H9 (cell line): ENCODE results near the gene GJE1. TPM values are rescaled to one million over a fixed set of nuclear protein-coding genes. Genes with fewer than 3 reads are reported as not detected.

Experiments
- DNase-seq: peaks from one replicate; pipeline ENCODE4 v3.0.0-alpha.2; 2017
- H2AFZ ChIP-seq: one replicate; pipeline ENCODE4 v1.6.1; 2013; ENCODE audit warnings: mild to moderate bottlenecking, low read length, control low read depth, moderate library complexity
- H2AK5ac ChIP-seq: 2 replicates; pipeline ENCODE4 v1.6.1; 2013; ENCODE audit warnings: low read length, control low read depth, mixed read lengths; ENCODE audit not compliant: insufficient read length
- H2BK120ac ChIP-seq: one replicate; pipeline ENCODE4 v1.6.1; 2013; ENCODE audit warnings: low read depth, mild to moderate bottlenecking, low read length, control low read depth, inconsistent platforms; ENCODE audit not compliant: poor library complexity, severe bottlenecking
- H2BK12ac ChIP-seq: 2 replicates; pipeline ENCODE4 v1.6.1; 2013; ENCODE audit warnings: low read length, control low read depth, mixed read lengths, low read depth; ENCODE audit not compliant: insufficient read length
- H2BK15ac ChIP-seq: 2 replicates; pipeline ENCODE4 v1.6.1; 2013; ENCODE audit warnings: low read depth, low read length, control low read depth
- H2BK20ac ChIP-seq: one replicate; pipeline ENCODE4 v1.6.1; 2013; ENCODE audit warnings: low read depth, mild to moderate bottlenecking, low read length, control low read depth, inconsistent platforms; ENCODE audit not compliant: poor library complexity, severe bottlenecking
- H2BK5ac ChIP-seq: 2 replicates; pipeline ENCODE4 v1.6.1; 2013; ENCODE audit warnings: low read length, control low read depth, mixed read lengths; ENCODE audit not compliant: insufficient read length
- H3K14ac ChIP-seq: 2 replicates; pipeline ENCODE4 v1.6.1; 2013; ENCODE audit warnings: low read length, control low read depth; ENCODE audit not compliant: insufficient read depth
- H3K18ac ChIP-seq: 2 replicates; pipeline ENCODE4 v1.6.1; 2013; ENCODE audit warnings: low read depth, mild to moderate bottlenecking, mixed read lengths, low read length, control low read depth; ENCODE audit not compliant: insufficient read length
- H3K23ac ChIP-seq: 2 replicates; pipeline ENCODE4 v1.6.1; 2013; ENCODE audit warnings: low read length, control low read depth, mixed read lengths, low read depth; ENCODE audit not compliant: insufficient read length
- H3K23me2 ChIP-seq: 2 replicates; pipeline ENCODE4 v1.6.1; 2013; ENCODE audit warnings: low read depth, mild to moderate bottlenecking, mixed read lengths, low read length, control low read depth; ENCODE audit not compliant: insufficient read length, poor library complexity, severe bottlenecking
- H3K27ac ChIP-seq: 2 replicates; pipeline ENCODE4 v1.5.1; 2013; ENCODE audit warnings: low read length, control low read depth, mixed read lengths, low read depth; ENCODE audit not compliant: insufficient read length
- H3K27me3 ChIP-seq: 2 replicates; pipeline ENCODE4 v1.6.1; 2013; ENCODE audit warnings: low read length, control low read depth, inconsistent platforms; ENCODE audit not compliant: insufficient read depth
- H3K4ac ChIP-seq: 2 replicates; pipeline ENCODE4 v1.6.1; 2013; ENCODE audit warnings: low read depth, mild to moderate bottlenecking, control low read depth, inconsistent platforms, low read length, moderate library complexity
- H3K4me1 ChIP-seq: 2 replicates; pipeline ENCODE4 v1.6.1; 2013; ENCODE audit warnings: low read length, control low read depth, inconsistent platforms; ENCODE audit not compliant: insufficient read depth
- H3K4me2 ChIP-seq: 2 replicates; pipeline ENCODE4 v1.6.1; 2013; ENCODE audit warnings: low read length, control low read depth, mixed read lengths; ENCODE audit not compliant: insufficient read length, insufficient read depth
- H3K56ac ChIP-seq: 2 replicates; pipeline ENCODE4 v1.6.1; 2013; ENCODE audit warnings: low read depth, mild to moderate bottlenecking, mixed read lengths, low read length, control low read depth; ENCODE audit not compliant: insufficient read length
- H3K79me1 ChIP-seq: 2 replicates; pipeline ENCODE4 v1.6.1; 2013; ENCODE audit warnings: low read depth, mild to moderate bottlenecking, moderate library complexity, low read length, control low read depth, inconsistent platforms; ENCODE audit not compliant: insufficient read depth, poor library complexity, severe bottlenecking
- H3K79me2 ChIP-seq: 2 replicates; pipeline ENCODE4 v1.6.1; 2013; ENCODE audit warnings: low read length, control low read depth, inconsistent platforms; ENCODE audit not compliant: insufficient read depth
- H3K9ac ChIP-seq: 2 replicates; pipeline ENCODE4 v1.6.1; 2013; ENCODE audit warnings: low read length, control low read depth, mixed read lengths; ENCODE audit not compliant: insufficient read length; ENCODE audit errors: extremely low read depth
- H3K9me3 ChIP-seq: one replicate; pipeline ENCODE4 v1.6.1; 2013; ENCODE audit warnings: low read depth, low read length, inconsistent platforms; ENCODE audit not compliant: control insufficient read depth
- H3T11ph ChIP-seq: one replicate; pipeline ENCODE4 v1.6.1; 2013; ENCODE audit warnings: mild to moderate bottlenecking, low read length, control low read depth, inconsistent platforms
- H4K20me1 ChIP-seq: one replicate; pipeline ENCODE4 v1.6.1; 2013; ENCODE audit not compliant: control insufficient read depth, insufficient read length, insufficient read depth
- H4K5ac ChIP-seq: 2 replicates; pipeline ENCODE4 v1.6.1; 2013; ENCODE audit warnings: low read depth, mild to moderate bottlenecking, mixed read lengths, low read length, control low read depth; ENCODE audit not compliant: insufficient read length
- H4K8ac ChIP-seq: replicated peaks from 2 replicates; pipeline ENCODE4 v1.6.1; 2013; ENCODE audit warnings: low read length, control low read depth, mixed read lengths, low read depth; ENCODE audit not compliant: insufficient read length
- H4K91ac ChIP-seq: 2 replicates; pipeline ENCODE4 v1.6.1; 2013; ENCODE audit warnings: low read depth, mild to moderate bottlenecking, moderate library complexity, mixed read lengths, low read length, control low read depth; ENCODE audit not compliant: insufficient read length
- H3K27ac Mint-ChIP-seq, 3 experiments: 2 replicates in 2 of 3; 3 replicates in 1 of 3; pipeline ENCODE4 v1.8.0; 2020 to 2021; ENCODE audit warnings: mixed read lengths in 3 of 3, mild to moderate bottlenecking in 1 of 3, moderate library complexity in 1 of 3
- H3K27me3 Mint-ChIP-seq: 2 replicates; pipeline ENCODE4 v1.8.0; 2021; ENCODE audit warnings: low read depth, mild to moderate bottlenecking, moderate library complexity, mixed read lengths
- H3K36me3 Mint-ChIP-seq, 3 experiments: 2 replicates in 2 of 3; 3 replicates in 1 of 3; pipeline ENCODE4 v1.8.0; 2020 to 2021; ENCODE audit warnings: low read depth in 3 of 3, mixed read lengths in 3 of 3; ENCODE audit not compliant: insufficient read depth in 1 of 3
- H3K4me1 Mint-ChIP-seq, 2 experiments: 2 replicates each; pipeline ENCODE4 v1.8.0; 2020; ENCODE audit warnings: mixed read lengths in 2 of 2
- H3K4me3 Mint-ChIP-seq, 2 experiments: 2 replicates in 1 of 2; 3 replicates in 1 of 2; pipeline ENCODE4 v1.8.0; 2020 to 2021; ENCODE audit warnings: mild to moderate bottlenecking in 2 of 2, mixed read lengths in 2 of 2, moderate library complexity in 1 of 2
- H3K9me3 Mint-ChIP-seq, 2 experiments: 2 replicates in 1 of 2; 3 replicates in 1 of 2; pipeline ENCODE4 v1.8.0; 2020; ENCODE audit warnings: mild to moderate bottlenecking in 2 of 2, mixed read lengths in 2 of 2, moderate library complexity in 1 of 2
- total RNA-seq: library from RNA; stranded (reverse); gene quantifications from 2 replicates; pipeline ENCODE4 v1.2.1, GENCODE V29; 2021
- TF ChIP-seq, protein P1 (sequence below): fragments of 200-600 bp; sonication (generic); conservative IDR thresholded peaks from 3 replicates; pipeline ENCODE4 v1.8.0; 2021; ENCODE audit warnings: antibody characterized with exemption, mild to moderate bottlenecking

The GJE1 gene
- total RNA-seq, 1 experiment from 2014 or later = not detected

DNA sequence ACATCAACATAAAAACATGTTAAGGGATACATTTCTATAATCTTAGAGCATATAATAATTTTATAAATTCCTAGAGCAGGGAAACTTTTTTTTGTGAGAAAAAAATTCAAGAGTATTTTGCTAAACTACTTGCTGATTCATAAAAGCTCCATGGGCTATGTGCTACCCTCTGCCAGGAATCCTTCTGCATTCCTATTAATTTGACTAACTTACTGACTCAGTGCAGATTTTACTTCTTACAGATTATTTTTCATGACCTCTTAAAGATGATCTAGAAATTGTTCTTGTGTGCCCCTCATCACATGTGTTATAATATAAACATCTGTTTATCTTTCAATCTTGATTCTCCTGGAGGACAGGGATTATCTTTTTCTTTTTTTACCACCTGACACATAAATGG is 20.0 kb downstream of the GJE1 start:
- H3K27ac ChIP-seq = no peak overlapping the region
- H2AK5ac ChIP-seq = no peak overlapping the region
- no peaks in the 10 kb centered on the region for H3K79me1 ChIP-seq
- H4K5ac ChIP-seq = no peak overlapping the region
- H4K20me1 ChIP-seq = no peaks in the 10 kb centered on the region
- H3K4ac ChIP-seq = no peak overlapping the region
- no peak overlapping the region for H2BK20ac ChIP-seq
- H3K23me2 ChIP-seq = no peaks in the 10 kb centered on the region
- TF ChIP-seq, protein P1, sequence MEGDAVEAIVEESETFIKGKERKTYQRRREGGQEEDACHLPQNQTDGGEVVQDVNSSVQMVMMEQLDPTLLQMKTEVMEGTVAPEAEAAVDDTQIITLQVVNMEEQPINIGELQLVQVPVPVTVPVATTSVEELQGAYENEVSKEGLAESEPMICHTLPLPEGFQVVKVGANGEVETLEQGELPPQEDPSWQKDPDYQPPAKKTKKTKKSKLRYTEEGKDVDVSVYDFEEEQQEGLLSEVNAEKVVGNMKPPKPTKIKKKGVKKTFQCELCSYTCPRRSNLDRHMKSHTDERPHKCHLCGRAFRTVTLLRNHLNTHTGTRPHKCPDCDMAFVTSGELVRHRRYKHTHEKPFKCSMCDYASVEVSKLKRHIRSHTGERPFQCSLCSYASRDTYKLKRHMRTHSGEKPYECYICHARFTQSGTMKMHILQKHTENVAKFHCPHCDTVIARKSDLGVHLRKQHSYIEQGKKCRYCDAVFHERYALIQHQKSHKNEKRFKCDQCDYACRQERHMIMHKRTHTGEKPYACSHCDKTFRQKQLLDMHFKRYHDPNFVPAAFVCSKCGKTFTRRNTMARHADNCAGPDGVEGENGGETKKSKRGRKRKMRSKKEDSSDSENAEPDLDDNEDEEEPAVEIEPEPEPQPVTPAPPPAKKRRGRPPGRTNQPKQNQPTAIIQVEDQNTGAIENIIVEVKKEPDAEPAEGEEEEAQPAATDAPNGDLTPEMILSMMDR = no peak
- H3K9me3 ChIP-seq = no peaks in the 10 kb centered on the region
- no peak overlapping the region for H3K9ac ChIP-seq
- H3K9me3 Mint-ChIP-seq = no peaks in the 10 kb centered on the region
- H3K18ac ChIP-seq = no peak overlapping the region
- H3K14ac ChIP-seq = no peak overlapping the region
- H4K8ac ChIP-seq = no peak overlapping the region
- no peak for DNase-seq
- H3K27ac Mint-ChIP-seq = peak overlapping the region in 2 of 3 experiments; percentile 51 to 54; a peak in 3 of 7 replicates
- no peak overlapping the region for H2AFZ ChIP-seq
- no peak overlapping the region for H2BK12ac ChIP-seq
- no peak overlapping the region for H2BK120ac ChIP-seq
- no peak overlapping the region for H3K23ac ChIP-seq
- H2BK15ac ChIP-seq = no peak overlapping the region
- peaks cover 43 to 59% of the 10 kb centered on the region in 2 experiments for H3K4me1 Mint-ChIP-seq
- no peak overlapping the region for H3K4me3 Mint-ChIP-seq
- peaks cover 20% of the 10 kb centered on the region; the same call in 1 of the 2 replicates for H3K79me2 ChIP-seq
- H3K27me3 Mint-ChIP-seq = no peaks in the 10 kb centered on the region
- no peaks in the 10 kb centered on the region for H3K4me1 ChIP-seq
- no peak overlapping the region for H3K4me2 ChIP-seq
- no peak overlapping the region for H3K56ac ChIP-seq
- no peak overlapping the region for H4K91ac ChIP-seq
- peaks cover 2 to 9% (median 9%) of the 10 kb centered on the region in 3 experiments; a peak in 5 of 7 replicates for H3K36me3 Mint-ChIP-seq
- H2BK5ac ChIP-seq = no peak overlapping the region
- no peaks in the 10 kb centered on the region for H3K27me3 ChIP-seq
- no peak overlapping the region for H3T11ph ChIP-seq
